Embryonic facial prominence (tissue), 1 donor: Measurements from ENCODE around the gene CHCHD5.

Experiments used
- DNase-seq: peaks from one replicate; pipeline ENCODE4 v3.0.0-alpha.2; 2016; ENCODE audit errors: extremely low spot score

CHCHD5 gene

GRCh38 chr2:112623913-112624777, 39.7 kb downstream of the CHCHD5 start:
- DNase-seq = no peak

GRCh38 chr2:112625474-112626114, 41.2 kb downstream of the CHCHD5 start:
- DNase-seq = no peak

DNA sequence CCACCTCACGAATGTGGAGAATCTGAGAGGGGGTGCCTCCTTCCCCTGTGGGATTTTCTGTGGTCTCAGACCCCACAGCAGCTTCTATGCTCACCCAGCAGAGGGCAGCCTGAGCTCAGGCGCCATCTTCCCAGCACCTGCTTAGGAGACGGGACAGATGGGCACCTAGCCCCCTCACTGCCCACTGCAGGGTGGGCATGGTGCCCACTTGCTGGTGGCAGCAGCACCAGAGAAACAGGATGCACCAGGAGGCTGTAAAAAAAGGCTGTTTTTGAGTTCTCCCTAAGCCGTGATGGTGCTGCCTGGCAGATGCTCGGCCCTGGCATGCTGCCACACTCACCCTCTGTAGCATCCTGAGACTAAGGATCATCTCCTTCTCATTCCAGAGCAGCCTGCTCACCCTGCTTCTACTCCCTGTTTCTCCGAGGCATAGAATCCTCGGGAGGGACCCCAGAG, 42.2 kb downstream of the CHCHD5 start:
- DNase-seq = no peak

DNA sequence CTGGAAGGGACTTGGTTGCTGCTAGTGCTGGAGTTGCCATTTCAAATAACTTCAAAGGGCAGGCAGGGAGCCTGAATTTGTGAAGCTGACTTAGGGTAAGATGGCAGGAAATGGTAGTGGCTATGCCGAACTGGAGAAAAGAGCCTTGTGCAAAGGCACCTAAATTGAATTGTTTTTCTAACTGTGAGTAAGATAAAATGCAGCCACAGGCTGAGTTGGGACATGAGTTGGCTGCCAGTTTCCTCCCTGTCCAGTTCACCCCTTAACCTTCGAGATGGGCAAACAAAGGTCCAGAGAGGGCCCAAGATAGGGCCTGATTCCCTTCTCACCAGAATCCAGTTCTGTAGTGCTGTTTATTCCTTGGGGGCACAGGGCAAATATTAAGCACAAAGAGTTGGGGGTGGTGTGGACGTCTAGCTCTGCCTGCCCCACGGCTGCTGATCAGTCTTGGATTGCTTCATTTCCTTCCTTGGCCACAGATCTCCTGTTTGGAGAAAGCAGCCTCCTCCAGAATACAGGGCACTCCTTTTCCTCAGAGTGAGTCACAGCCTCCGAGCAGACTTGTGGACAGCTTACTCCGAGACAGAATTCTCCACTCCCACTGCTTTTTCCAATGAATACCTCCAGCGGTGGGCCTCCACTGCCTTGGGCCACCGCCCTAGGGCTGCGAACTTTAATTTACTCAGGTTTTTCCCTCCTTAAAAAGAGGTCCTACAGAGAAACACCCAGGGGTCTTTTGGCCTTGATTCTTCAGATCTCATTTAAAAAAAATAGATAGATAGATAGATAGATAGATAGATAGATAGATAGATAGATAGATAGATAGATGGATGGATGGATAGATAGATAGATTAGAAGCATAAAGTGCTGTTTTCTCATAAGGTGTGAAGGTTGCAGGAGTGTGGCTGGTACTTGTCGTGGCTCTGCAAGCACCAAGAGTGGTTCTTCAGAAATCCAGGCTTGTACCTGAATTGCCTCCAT, 42.9 kb downstream of the CHCHD5 start:
- DNase-seq = no peak

GRCh38 chr2:112629224-112629623, 44.8 kb downstream of the CHCHD5 start:
- DNase-seq = no peak

- DNase-seq = no peak
Observed at GRCh38 chr2:112629823-112630222, 45.4 kb downstream of the CHCHD5 start.

GRCh38 chr2:112630268-112630667, 45.9 kb downstream of the CHCHD5 start:
- no peak for DNase-seq

DNA sequence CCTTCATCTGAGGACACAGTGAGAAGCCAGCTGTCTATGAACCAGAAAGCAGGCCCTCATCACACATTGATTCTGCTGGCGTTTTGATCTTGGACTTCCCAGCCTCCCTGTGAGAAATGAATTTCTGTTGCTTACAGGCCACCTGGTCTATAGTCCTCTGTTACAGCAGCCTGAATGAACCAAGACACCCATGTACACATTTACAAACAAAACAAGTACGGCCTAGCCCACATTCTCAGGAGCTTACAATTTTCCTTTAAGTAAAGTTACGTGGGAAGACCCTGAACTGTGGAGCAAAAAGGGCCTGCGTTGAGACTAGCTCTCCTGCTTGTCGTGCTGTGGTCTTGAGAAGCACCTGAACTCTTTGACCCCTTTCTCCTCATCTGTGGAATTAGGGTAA, 49.3 kb downstream of the CHCHD5 start:
- DNase-seq = no peak

- DNase-seq = no peak
Observed at GRCh38 chr2:112634153-112634873, 49.9 kb downstream of the CHCHD5 start.

DNA sequence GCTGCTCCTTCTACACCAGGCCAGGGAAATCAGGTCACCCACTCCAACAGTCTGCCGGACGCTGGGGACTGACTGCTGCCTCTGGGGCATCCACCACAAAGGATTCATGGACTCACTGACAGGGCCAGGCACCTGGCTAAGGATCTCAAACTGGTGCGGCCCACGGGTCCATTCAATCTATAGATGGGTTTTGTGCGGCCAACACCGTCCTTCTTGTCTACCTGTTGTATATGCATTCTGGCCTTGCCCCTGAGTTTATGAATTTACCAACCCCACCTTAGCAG, 50.4 kb downstream of the CHCHD5 start:
- no peak for DNase-seq

DNA sequence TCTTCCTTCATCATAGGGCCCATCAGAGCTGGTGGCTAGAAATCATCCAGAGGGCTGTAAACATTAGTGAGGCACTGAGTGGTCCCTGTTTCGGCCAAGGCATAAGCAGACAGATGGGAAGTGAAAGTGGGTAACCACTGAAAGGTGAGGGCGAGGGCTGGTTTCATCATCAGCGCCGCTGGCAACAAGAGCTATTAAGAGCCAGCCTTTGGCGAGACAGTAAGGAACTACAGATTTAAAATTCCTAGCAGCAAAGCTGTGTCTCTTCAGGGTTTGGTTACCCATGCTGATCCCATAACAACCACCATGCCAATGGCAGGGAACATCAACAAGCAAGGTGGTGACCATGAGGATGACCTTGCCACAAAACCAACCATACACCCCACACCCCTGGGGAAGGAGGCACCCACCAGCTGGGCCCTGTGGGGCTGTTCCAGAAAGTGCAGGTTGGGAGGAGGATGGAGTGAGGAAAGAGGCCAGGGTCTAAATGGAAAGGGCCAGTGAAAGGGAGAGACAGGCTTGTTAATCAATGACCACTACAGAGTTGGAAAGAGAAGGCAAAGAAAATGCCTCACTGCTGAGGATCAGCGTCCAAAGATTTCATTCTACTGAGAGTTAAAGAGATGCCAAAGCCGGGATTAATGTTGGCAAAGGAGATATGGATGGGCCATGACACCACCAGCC, 52.3 kb downstream of the CHCHD5 start:
- no peak for DNase-seq

GRCh38 chr2:112637289-112637660, 52.9 kb downstream of the CHCHD5 start:
- no peak for DNase-seq
